Erythroblast (primary cell): ENCODE data around the gene HNRNPC.
A peak's percentile ranks its signal among the peaks of the same experiment; 100 is the strongest.

Experiments used
- DNase-seq, 2 experiments: peaks; one replicate each; lab custom pipeline; 2025; lab: John Stamatoyannopoulos, UW
- GATA1 ChIP-seq: IDR thresholded peaks from 2 replicates; pipeline ENCODE4 v1.6.1; 2011; ENCODE audit warnings: low read depth, mild to moderate bottlenecking, control low read depth, low read length, moderate library complexity
- POLR2A ChIP-seq: IDR thresholded peaks from 2 replicates; pipeline ENCODE4 v1.6.1; 2011; ENCODE audit warnings: mild to moderate bottlenecking, low read length

The HNRNPC gene

DNA sequence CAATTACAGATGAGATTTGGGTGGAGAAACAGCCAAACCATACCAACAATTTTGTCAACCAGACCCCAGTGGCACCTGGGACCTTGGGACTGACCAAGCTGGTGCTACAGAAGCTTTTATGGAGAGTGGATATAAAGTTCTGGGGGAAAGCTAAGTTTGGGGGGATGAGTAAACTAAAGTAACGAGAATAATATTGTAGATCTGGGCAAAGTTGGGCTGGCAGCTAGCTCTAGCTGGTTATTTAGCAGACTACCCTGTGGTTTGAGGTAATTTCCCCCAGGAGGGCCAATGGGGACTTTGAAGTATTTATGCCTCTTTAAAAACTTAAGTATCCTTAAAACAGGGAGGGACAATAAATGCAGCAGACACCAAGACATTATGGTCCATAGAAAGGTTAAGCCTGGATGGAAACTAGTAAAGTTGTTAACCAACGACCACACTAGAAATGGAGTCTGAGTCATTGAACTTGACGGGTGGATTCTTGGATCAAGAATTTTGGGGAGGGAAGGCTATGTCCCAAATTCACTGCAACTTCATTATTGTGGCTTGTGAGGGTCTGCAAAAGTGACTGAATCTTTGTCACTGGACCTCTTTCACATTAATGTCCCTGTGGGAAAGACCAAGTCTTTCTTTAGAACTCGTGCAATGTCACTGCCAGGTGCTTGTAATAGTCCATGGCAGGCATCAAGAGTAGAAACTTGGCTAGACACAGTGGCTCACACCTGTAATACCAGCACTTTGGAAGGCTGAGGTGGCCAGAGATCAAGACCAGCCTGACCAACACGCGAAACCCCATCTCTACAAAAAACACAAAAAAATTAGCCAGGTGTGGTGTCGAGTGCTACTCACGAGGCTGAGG lies 64.8 kb downstream of the HNRNPC start:
- no peak for TF ChIP-seq POLR2A
- TF ChIP-seq GATA1, result no peak
- DNase-seq, result no peak

- TF ChIP-seq GATA1, result no peak
- TF ChIP-seq POLR2A, result no peak
Observed at GRCh38 chr14:21203470-21204166, 65.6 kb downstream of the HNRNPC start.

GRCh38 chr14:21202463-21203358 lies 66.5 kb downstream of the HNRNPC start:
- DNase-seq, result no peak
- no peak for TF ChIP-seq POLR2A
- no peak for TF ChIP-seq GATA1

More at GRCh38 chr14:21203470-21204166, 65.6 kb downstream of the HNRNPC start:
- no peak for DNase-seq

DNA sequence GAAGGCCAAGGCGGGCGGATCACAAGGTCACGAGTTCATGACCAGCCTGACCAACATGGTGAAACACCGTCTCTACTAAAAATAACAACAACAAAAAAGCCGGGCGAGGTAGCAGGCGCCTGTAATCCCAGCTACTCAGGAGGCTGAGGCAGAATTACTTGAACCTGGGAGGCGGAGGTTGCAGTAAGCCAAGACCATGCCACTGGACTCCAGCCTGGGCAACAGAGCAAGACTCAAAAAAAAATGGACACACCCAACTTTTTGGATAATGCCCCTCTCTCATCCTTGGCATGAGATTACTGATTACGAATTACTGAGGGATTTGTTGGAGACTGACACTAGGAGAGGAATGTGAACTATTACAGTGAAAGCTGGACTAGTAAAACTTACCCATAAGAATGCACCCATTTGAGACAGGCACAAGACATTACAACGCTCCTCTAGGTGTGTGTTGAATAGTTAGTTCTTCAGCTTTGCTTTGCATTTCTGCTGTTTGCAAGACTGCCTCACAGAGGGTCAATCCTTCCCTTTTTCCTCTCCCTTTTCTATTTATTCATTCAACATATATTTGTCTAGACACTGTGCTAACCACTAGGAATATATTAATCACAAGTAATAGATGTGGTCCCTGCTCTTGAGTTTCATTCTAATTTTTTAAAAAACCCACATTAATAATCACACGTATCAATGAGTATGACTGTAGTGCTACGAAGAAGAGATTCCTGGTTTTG lies 67.3 kb downstream of the HNRNPC start:
- TF ChIP-seq POLR2A (no peak), GATA1 (no peak)

DNA sequence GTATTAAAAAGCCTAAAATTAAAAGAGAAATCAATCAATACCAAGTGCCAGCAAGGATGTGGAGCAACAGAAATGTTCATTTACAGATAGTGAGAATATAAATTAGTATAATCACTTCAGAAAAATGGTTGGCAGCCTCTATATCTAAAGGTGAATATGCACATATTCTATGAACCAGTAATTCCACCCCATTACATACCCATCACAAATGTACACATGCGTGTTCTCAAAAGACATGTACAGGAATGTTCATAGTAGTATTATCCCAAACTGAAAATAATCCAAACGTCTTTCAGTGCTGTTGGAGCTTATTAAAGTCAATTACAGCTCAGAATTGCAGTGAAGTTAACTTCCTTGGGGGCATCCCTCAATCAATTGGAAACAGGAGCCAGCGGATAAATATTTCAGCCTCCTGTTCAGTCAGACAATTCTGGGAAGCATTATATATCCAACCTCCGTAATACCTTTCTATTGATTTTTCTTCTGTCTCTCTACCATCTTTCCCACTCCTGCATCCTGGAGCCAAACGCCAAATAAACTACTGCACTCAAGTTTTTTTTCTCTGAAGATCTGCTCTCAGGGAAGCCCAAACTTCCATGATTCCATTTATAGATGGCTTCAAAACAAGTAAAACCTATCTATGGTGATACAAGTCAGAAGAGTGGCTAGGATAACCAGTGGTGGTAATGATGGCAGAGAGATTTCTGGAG lies 68.3 kb downstream of the HNRNPC start:
- DNase-seq, result no peak
- TF ChIP-seq POLR2A, result no peak
- TF ChIP-seq GATA1, result no peak

More for the DNA sequence above, 67.3 kb downstream of the HNRNPC start:
- no peak for DNase-seq

DNA sequence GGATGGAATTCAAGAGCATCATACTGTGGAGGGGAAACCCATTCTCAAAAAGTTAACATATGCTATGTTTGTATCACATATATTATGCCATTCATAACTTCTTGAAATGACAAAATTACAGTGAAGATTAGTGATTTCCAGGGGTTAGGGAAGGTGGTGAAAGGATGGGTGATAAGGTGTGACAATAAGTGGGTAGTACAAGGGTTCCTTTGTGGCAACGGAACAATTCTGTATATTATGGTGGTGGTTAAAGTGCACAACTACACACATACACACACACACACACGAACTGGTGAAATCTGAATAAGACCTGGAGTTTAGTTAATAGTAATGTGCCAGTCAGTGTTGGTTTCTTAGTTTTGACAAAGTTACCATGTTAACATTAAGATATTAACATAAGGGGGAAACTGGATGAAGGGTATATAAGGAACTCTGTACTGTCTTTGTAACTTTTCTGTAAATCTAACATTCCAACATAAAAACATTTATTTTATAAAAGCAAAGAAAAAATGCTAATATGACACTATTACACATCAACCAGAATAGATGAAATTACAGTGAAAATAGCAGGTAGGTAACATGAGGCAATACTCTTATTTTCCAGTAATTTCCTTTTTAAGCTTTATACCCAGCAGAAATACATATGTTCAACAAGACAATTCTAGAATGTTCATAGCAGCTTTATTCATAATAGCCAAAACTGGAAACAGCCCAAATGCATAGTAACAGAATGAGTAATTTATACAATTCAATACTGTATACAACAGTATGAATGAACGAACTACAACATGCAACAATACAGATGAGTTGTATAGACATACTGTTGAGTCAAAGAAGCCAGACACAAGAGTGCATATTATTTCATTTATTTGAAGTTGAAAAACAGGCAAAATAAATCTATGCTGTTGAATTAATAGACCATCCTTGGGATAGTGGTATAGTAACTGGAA lies 69.4 kb downstream of the HNRNPC start:
- no peak for DNase-seq
- TF ChIP-seq GATA1 (no peak), POLR2A (no peak)

GRCh38 chr14:21197418-21198205 lies 71.6 kb downstream of the HNRNPC start:
- no peak for TF ChIP-seq POLR2A
- no peak for TF ChIP-seq GATA1
- DNase-seq, result no peak

DNA sequence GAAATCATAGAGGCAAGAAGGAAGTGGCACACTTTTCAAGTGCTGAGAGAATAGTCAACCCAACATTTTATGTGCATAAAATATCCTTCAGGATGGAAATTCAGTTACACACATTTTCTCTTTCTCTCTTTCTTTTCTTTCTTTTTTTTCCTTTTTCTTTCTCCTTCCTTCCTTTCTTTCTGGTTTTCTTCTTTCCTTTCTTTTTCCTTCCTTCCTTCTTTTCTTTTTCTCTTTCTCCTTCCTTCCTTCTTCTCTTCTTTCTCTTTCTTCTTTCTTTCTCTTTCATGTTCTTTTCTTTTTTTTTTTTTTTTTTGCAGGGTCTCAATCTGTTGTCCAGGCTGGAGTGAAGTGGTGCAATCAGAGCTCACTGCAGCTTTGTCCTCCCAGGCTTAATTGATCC lies 74.6 kb downstream of the HNRNPC start:
- TF ChIP-seq GATA1 (no peak), POLR2A (no peak)
- DNase-seq, result no peak

- DNase-seq, result no peak
- no peak for TF ChIP-seq POLR2A
- no peak for TF ChIP-seq GATA1
Observed at GRCh38 chr14:21192875-21193535, 76.2 kb downstream of the HNRNPC start.

- DNase-seq, result no peak
- no peak for TF ChIP-seq GATA1
- TF ChIP-seq POLR2A, result no peak
Observed at GRCh38 chr14:21192447-21192822, 76.8 kb downstream of the HNRNPC start.

- DNase-seq, result peak; percentile 60 to 65
- TF ChIP-seq POLR2A (no peak), GATA1 (no peak)
Observed at GRCh38 chr14:21191809-21192446, 77.3 kb downstream of the HNRNPC start.
